K562 (cell line): ENCODE measurements around the gene SLC30A1. TPM values are rescaled to one million over a fixed set of nuclear protein-coding genes. Genes with fewer than 3 reads are reported as not detected.

ENCODE experiments used
- CHD4 ChIP-seq: fragments of 200-600 bp; sonication (generic); IDR thresholded peaks from 3 replicates; pipeline ENCODE4 v1.6.1; 2012; ENCODE audit warnings: low read depth, mild to moderate bottlenecking, mixed read lengths, low read length, inconsistent platforms; ENCODE audit not compliant: insufficient read depth, insufficient replicate concordance, poor library complexity, severe bottlenecking
- CLOCK ChIP-seq: fragments of 250-450 bp; sonication (Bioruptor Pico); IDR thresholded peaks from 2 replicates; pipeline ENCODE4 v1.4.0; 2020; ENCODE audit warnings: mild to moderate bottlenecking, moderate library complexity, borderline replicate concordance
- CXXC5 ChIP-seq: fragments of 250-450 bp; sonication (Bioruptor Pico); IDR thresholded peaks from 2 replicates; pipeline ENCODE4 v1.8.0; 2022; ENCODE audit warnings: inconsistent platforms, mild to moderate bottlenecking, moderate library complexity
- ESRRB ChIP-seq: fragments of 250-450 bp; sonication (Bioruptor Pico); IDR thresholded peaks from 2 replicates; pipeline ENCODE4 v1.5.0; 2020; ENCODE audit warnings: mild to moderate bottlenecking, moderate library complexity, borderline replicate concordance
- ETV1 ChIP-seq: fragments of 450-650 bp; conservative IDR thresholded peaks from 2 replicates; pipeline ENCODE4 v1.6.1; 2016; ENCODE audit warnings: missing genetic modification characterization, control low read depth, low read depth, missing compliant biosample characterization
- FOXA1 ChIP-seq: fragments of 450-650 bp; IDR thresholded peaks from 2 replicates; pipeline ENCODE4 v1.6.1; 2016; ENCODE audit warnings: mild to moderate bottlenecking, borderline replicate concordance
- GABPA ChIP-seq: fragments of 200-800 bp; sonication (Bioruptor generic); conservative IDR thresholded peaks from 2 replicates; pipeline ENCODE4 v1.6.1; 2016; ENCODE audit warnings: low read depth, missing genetic modification characterization, missing compliant biosample characterization
- MAFK ChIP-seq: IDR thresholded peaks from 2 replicates; pipeline ENCODE4 v1.6.1; 2011; ENCODE audit warnings: low read length, improper control_type of control experiment
- MEF2D ChIP-seq: conservative IDR thresholded peaks from 2 replicates; pipeline ENCODE4 v1.6.1; 2016; ENCODE audit warnings: low read depth, missing genetic modification characterization, missing compliant biosample characterization
- MNT ChIP-seq, 2 experiments: fragments of 450-650 bp; conservative IDR thresholded peaks; 2 replicates each; pipeline ENCODE4 v1.6.1; 2017; ENCODE audit warnings: mild to moderate bottlenecking in 2 of 2, moderate library complexity in 2 of 2
- NFRKB ChIP-seq: fragments of 450-650 bp; IDR thresholded peaks from 2 replicates; pipeline ENCODE4 v1.6.1; 2016; ENCODE audit warnings: low read depth
- SAFB2 ChIP-seq: fragments of 200-400 bp; formaldehyde crosslinking; IDR thresholded peaks from 2 replicates; pipeline ENCODE4 v1.6.1; 2018; ENCODE audit warnings: borderline replicate concordance, low read length, low read depth, moderate library complexity; ENCODE audit not compliant: severe bottlenecking
- TAF7 ChIP-seq: fragments of 450-650 bp; IDR thresholded peaks from 2 replicates; pipeline ENCODE4 v1.6.1; 2016; ENCODE audit warnings: missing genetic modification characterization, missing compliant biosample characterization
- ZBTB11 ChIP-seq, 3 experiments: fragments of 200-800 bp in 1 of 3; fragments of 250-450 bp in 1 of 3; fragments of 450-650 bp in 1 of 3; sonication (Bioruptor Pico) in 1 of 3; sonication (Bioruptor generic) in 1 of 3; formaldehyde crosslinking in 1 of 3; IDR thresholded peaks; 2 replicates each; pipeline versions ENCODE4 v1.6.1 to v1.8.0; 2016 to 2022; ENCODE audit warnings: mild to moderate bottlenecking in 2 of 3, missing genetic modification characterization in 2 of 3, missing compliant biosample characterization in 1 of 3, moderate library complexity in 1 of 3
- ZNF24 ChIP-seq: fragments of 450-650 bp; IDR thresholded peaks from 2 replicates; pipeline ENCODE4 v1.6.1; 2016
- ZNF280B ChIP-seq: fragments of 250-450 bp; sonication (Bioruptor Pico); IDR thresholded peaks from 2 replicates; pipeline ENCODE4 v1.5.1; 2021; ENCODE audit warnings: mild to moderate bottlenecking
- ZNF384 ChIP-seq: IDR thresholded peaks from 2 replicates; pipeline ENCODE4 v1.6.1; 2012; ENCODE audit warnings: low read depth, low read length, improper control_type of control experiment
- polyA plus RNA-seq, 8 experiments: library from polyadenylated mRNA; depleted of rRNA in 4 of 8; stranded (reverse) in 5 of 8; unstranded in 3 of 8; fragments of >200 nt; fragmentation: Nextera tagmentation in 2 of 8; fragmentation: Illumina TruSeq in 1 of 8; extraction: Ambion mirVana in 2 of 8; extraction: Trizol in 1 of 8; gene quantifications; 2 replicates each; pipeline versions ENCODE4 v1.2.1 to v1.2.3, GENCODE V29; 2011 to 2014; ENCODE audit warnings: inconsistent platforms in 1 of 8, missing spikeins in 1 of 8
- total RNA-seq, 7 experiments: library from RNA; depleted of rRNA in 6 of 7; stranded (reverse); fragments of >200 nt in 6 of 7; fragmentation: Illumina TruSeq in 2 of 7; extraction: Trizol in 2 of 7; gene quantifications; 2 replicates each; pipeline versions ENCODE4 v1.2.1 to v1.2.3, GENCODE V29; 2011 to 2021; ENCODE audit warnings: low replicate concordance in 1 of 7

SLC30A1 gene
- total and polyA plus RNA-seq, 9 of the 15 experiments (the other 6 are each of a cell fraction or from before 2014, with no cell fraction given) = 4.1 to 14.4 (median 6.6) TPM

- TF ChIP-seq ETV1 (tag) (peak; percentile 61), GABPA (tag) (peak; percentile 94), ZNF24 (no peak), MEF2D (tag) (no peak), ZNF280B (CRISPR knock-in tag) (no peak), CLOCK (CRISPR knock-in tag) (peak; percentile 70; the same call in 1 of the 2 replicates), ZBTB11 (CRISPR knock-in tag; IDR thresholded peaks at IDR 0.05) (peak in 2 of 3 experiments; percentile 82 to 98; a peak in 4 of 6 replicates), MAFK (no peak), ESRRB (CRISPR knock-in tag) (no peak), SAFB2 (no peak), MNT (conservative IDR thresholded peaks at IDR 0.05) (peak in 1 of 2 experiments; percentile 17; a peak in 1 of 4 replicates), CXXC5 (CRISPR knock-in tag) (peak; percentile 38), FOXA1 (no peak), TAF7 (tag) (peak; percentile 64), CHD4 (no peak), ZNF384 (peak; percentile 87), NFRKB (peak; percentile 82)
Measured at GRCh38 chr1:211606914-211607753, 28.2 kb upstream of the SLC30A1 start (continued).
